ENCODE results near the gene PODXL.

Gene PODXL

GRCh38 chr7:131504157-131504899 lies 52.1 kb downstream of the PODXL start:
- H3K4me2 ChIP-seq (ENCODE audit: insufficient read depth, low read length, poor library complexity, severe bottlenecking), result no peak overlapping the region
- no CpG with 5 or more reads among the region's 14 CpGs for WGBS, 2 donors (ENCODE audit: extremely low coverage in 2 of 2, insufficient read length in 2 of 2, insufficient replicate concordance in 1 of 2)
- H3K4ac ChIP-seq (ENCODE audit: low read length), result no peak overlapping the region
- H4K91ac ChIP-seq (ENCODE audit: low read depth, low read length, poor library complexity), result no peak overlapping the region
- H3K4me1 ChIP-seq (ENCODE audit: control insufficient read depth in 2 of 2, insufficient read depth in 1 of 2, low read depth in 1 of 2, low read length in 2 of 2), result peaks cover 4 to 10% of the 10 kb centered on the region in 2 donors
- H2BK120ac ChIP-seq (ENCODE audit: low read depth, low read length), result no peak overlapping the region
- H3K36me3 ChIP-seq (replicated peaks in 1 of 2; ENCODE audit: control insufficient read depth in 2 of 2, insufficient read depth in 2 of 2, low read length in 2 of 2), result peaks cover 27 to 96% of the 10 kb centered on the region in 2 donors
- no peak overlapping the region for H2BK5ac ChIP-seq (ENCODE audit: low read length)
- no peak overlapping the region for H3K4me3 ChIP-seq (ENCODE audit: low read length in 2 of 2)
- no peak overlapping the region for H3K9ac ChIP-seq (ENCODE audit: low read depth, low read length, poor library complexity)
- H3K27me3 ChIP-seq (ENCODE audit: control insufficient read depth in 3 of 3, insufficient read depth in 3 of 3, low read depth in 1 of 3, low read length in 3 of 3), result no peaks in the 10 kb centered on the region
- no peaks in the 10 kb centered on the region for H3K9me3 ChIP-seq (replicated peaks in 1 of 2; ENCODE audit: control insufficient read depth in 2 of 2, insufficient read depth in 1 of 2, low read depth in 1 of 2, low read length in 2 of 2)
- H3K18ac ChIP-seq (ENCODE audit: low read length), result no peak overlapping the region
- no peak overlapping the region for H2BK15ac ChIP-seq (ENCODE audit: low read length)
- H3K23ac ChIP-seq (ENCODE audit: low read depth, low read length, poor library complexity), result no peak overlapping the region
- no peak overlapping the region for H2AK5ac ChIP-seq (ENCODE audit: low read depth, low read length)
- H2BK12ac ChIP-seq (ENCODE audit: low read length), result no peak overlapping the region
- H2AFZ ChIP-seq (ENCODE audit: low read length), result no peak overlapping the region
- no peak overlapping the region for H3K27ac ChIP-seq (replicated peaks; ENCODE audit: low read length)
- DNase-seq (ENCODE audit: low spot score), result no peak
- no peak overlapping the region for H3K14ac ChIP-seq (ENCODE audit: low read length)
- no peak overlapping the region for H4K8ac ChIP-seq (ENCODE audit: low read depth, low read length)
- no peaks in the 10 kb centered on the region for H3K79me1 ChIP-seq (ENCODE audit: low read depth, low read length)

- H3K9ac ChIP-seq (ENCODE audit: low read depth, low read length, poor library complexity), result no peak overlapping the region
- no peak overlapping the region for H3K4me3 ChIP-seq (ENCODE audit: low read length in 2 of 2)
- no peak overlapping the region for H3K23ac ChIP-seq (ENCODE audit: low read depth, low read length, poor library complexity)
- no peak overlapping the region for H3K14ac ChIP-seq (ENCODE audit: low read length)
- H2BK120ac ChIP-seq (ENCODE audit: low read depth, low read length), result no peak overlapping the region
- no peak overlapping the region for H3K27ac ChIP-seq (replicated peaks; ENCODE audit: low read length)
- H3K4me2 ChIP-seq (ENCODE audit: insufficient read depth, low read length, poor library complexity, severe bottlenecking), result no peak overlapping the region
- no peak overlapping the region for H3K18ac ChIP-seq (ENCODE audit: low read length)
- H2BK15ac ChIP-seq (ENCODE audit: low read length), result no peak overlapping the region
- H2AK5ac ChIP-seq (ENCODE audit: low read depth, low read length), result no peak overlapping the region
- no peak overlapping the region for H2BK5ac ChIP-seq (ENCODE audit: low read length)
- peaks cover 4 to 10% of the 10 kb centered on the region in 2 donors for H3K4me1 ChIP-seq (ENCODE audit: control insufficient read depth in 2 of 2, insufficient read depth in 1 of 2, low read depth in 1 of 2, low read length in 2 of 2)
- H4K8ac ChIP-seq (ENCODE audit: low read depth, low read length), result no peak overlapping the region
- peaks cover 23 to 96% of the 10 kb centered on the region in 2 donors for H3K36me3 ChIP-seq (replicated peaks in 1 of 2; ENCODE audit: control insufficient read depth in 2 of 2, insufficient read depth in 2 of 2, low read length in 2 of 2)
- no peak overlapping the region for H2AFZ ChIP-seq (ENCODE audit: low read length)
- H3K79me1 ChIP-seq (ENCODE audit: low read depth, low read length), result no peaks in the 10 kb centered on the region
- H4K91ac ChIP-seq (ENCODE audit: low read depth, low read length, poor library complexity), result no peak overlapping the region
- WGBS, 2 donors (ENCODE audit: extremely low coverage in 2 of 2, insufficient read length in 2 of 2, insufficient replicate concordance in 1 of 2), result no CpG with 5 or more reads among the region's 6 CpGs
- no peak overlapping the region for H2BK12ac ChIP-seq (ENCODE audit: low read length)
- no peak for DNase-seq (ENCODE audit: low spot score)
- no peaks in the 10 kb centered on the region for H3K27me3 ChIP-seq (ENCODE audit: control insufficient read depth in 3 of 3, insufficient read depth in 3 of 3, low read depth in 1 of 3, low read length in 3 of 3)
- no peaks in the 10 kb centered on the region for H3K9me3 ChIP-seq (replicated peaks in 1 of 2; ENCODE audit: control insufficient read depth in 2 of 2, insufficient read depth in 1 of 2, low read depth in 1 of 2, low read length in 2 of 2)
- H3K4ac ChIP-seq (ENCODE audit: low read length), result no peak overlapping the region
These were observed 52.8 kb downstream of the PODXL start for GRCh38 chr7:131503639-131504038.

DNA sequence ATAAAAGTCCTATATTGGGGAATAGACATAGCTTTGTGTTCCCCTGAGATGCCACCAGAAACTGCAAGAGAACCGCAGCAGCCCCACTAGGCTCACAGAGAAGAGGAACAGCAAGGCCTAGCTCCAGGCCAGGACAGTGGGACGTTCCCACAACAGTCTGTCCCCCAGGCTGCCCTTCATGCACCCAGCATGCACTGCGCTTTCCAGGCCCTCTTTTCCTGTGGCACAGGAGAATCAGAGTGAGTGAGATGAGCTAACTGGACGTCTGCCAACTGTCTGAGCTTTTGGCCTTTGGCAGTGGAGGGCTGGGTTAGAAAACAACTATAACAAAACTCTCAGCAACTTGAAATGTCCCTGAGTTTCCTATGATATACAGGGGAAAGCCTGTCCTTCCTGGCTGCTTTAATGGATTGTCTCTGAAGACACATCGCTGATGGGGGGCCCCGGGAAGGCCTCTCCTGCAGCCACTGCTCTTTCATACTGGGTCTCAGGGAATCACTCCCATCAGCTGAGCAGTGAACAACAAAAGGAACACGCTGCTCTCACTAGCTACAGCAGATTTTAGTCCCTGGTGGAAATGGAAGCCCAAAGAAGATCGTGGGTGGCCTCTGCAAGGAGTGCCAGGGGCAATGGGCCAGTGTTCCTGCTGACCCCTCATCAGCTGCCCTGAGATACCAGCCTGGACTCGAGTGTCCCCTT lies 53.5 kb downstream of the PODXL start:
- H2BK12ac ChIP-seq (ENCODE audit: low read length), result no peak overlapping the region
- no peaks in the 10 kb centered on the region for H3K79me1 ChIP-seq (ENCODE audit: low read depth, low read length)
- no peak overlapping the region for H4K8ac ChIP-seq (ENCODE audit: low read depth, low read length)
- no peak overlapping the region for H3K4ac ChIP-seq (ENCODE audit: low read length)
- no peak overlapping the region for H3K4me2 ChIP-seq (ENCODE audit: insufficient read depth, low read length, poor library complexity, severe bottlenecking)
- H2BK15ac ChIP-seq (ENCODE audit: low read length), result no peak overlapping the region
- H3K27me3 ChIP-seq (ENCODE audit: control insufficient read depth in 3 of 3, insufficient read depth in 3 of 3, low read depth in 1 of 3, low read length in 3 of 3), result no peaks in the 10 kb centered on the region
- H4K91ac ChIP-seq (ENCODE audit: low read depth, low read length, poor library complexity), result no peak overlapping the region
- DNase-seq (ENCODE audit: low spot score), result no peak
- no peak overlapping the region for H2BK120ac ChIP-seq (ENCODE audit: low read depth, low read length)
- no peak overlapping the region for H2BK5ac ChIP-seq (ENCODE audit: low read length)
- no peak overlapping the region for H3K14ac ChIP-seq (ENCODE audit: low read length)
- no peak overlapping the region for H3K9ac ChIP-seq (ENCODE audit: low read depth, low read length, poor library complexity)
- H3K9me3 ChIP-seq (replicated peaks in 1 of 2; ENCODE audit: control insufficient read depth in 2 of 2, insufficient read depth in 1 of 2, low read depth in 1 of 2, low read length in 2 of 2), result no peaks in the 10 kb centered on the region
- no peak overlapping the region for H3K18ac ChIP-seq (ENCODE audit: low read length)
- H3K4me3 ChIP-seq (ENCODE audit: low read length in 2 of 2), result no peak overlapping the region
- WGBS, 2 donors (ENCODE audit: extremely low coverage in 2 of 2, insufficient read length in 2 of 2, insufficient replicate concordance in 1 of 2), result no CpG with 5 or more reads among the region's 9 CpGs
- peaks cover 4 to 8% of the 10 kb centered on the region in 2 donors for H3K4me1 ChIP-seq (ENCODE audit: control insufficient read depth in 2 of 2, insufficient read depth in 1 of 2, low read depth in 1 of 2, low read length in 2 of 2)
- H3K23ac ChIP-seq (ENCODE audit: low read depth, low read length, poor library complexity), result no peak overlapping the region
- H2AFZ ChIP-seq (ENCODE audit: low read length), result no peak overlapping the region
- H3K36me3 ChIP-seq (replicated peaks in 1 of 2; ENCODE audit: control insufficient read depth in 2 of 2, insufficient read depth in 2 of 2, low read length in 2 of 2), result peaks cover 21 to 97% of the 10 kb centered on the region in 2 donors
- H2AK5ac ChIP-seq (ENCODE audit: low read depth, low read length), result no peak overlapping the region
- H3K27ac ChIP-seq (replicated peaks; ENCODE audit: low read length), result peak overlapping the region; percentile 5

GRCh38 chr7:131501930-131502685 lies 54.3 kb downstream of the PODXL start:
- H3K14ac ChIP-seq (ENCODE audit: low read length), result no peak overlapping the region
- H4K8ac ChIP-seq (ENCODE audit: low read depth, low read length), result no peak overlapping the region
- peaks cover 4 to 8% of the 10 kb centered on the region in 2 donors for H3K4me1 ChIP-seq (ENCODE audit: control insufficient read depth in 2 of 2, insufficient read depth in 1 of 2, low read depth in 1 of 2, low read length in 2 of 2)
- H3K79me1 ChIP-seq (ENCODE audit: low read depth, low read length), result no peaks in the 10 kb centered on the region
- no peak overlapping the region for H3K27ac ChIP-seq (replicated peaks; ENCODE audit: low read length)
- no peak overlapping the region for H4K91ac ChIP-seq (ENCODE audit: low read depth, low read length, poor library complexity)
- no peak overlapping the region for H3K4me3 ChIP-seq (ENCODE audit: low read length in 2 of 2)
- H2BK120ac ChIP-seq (ENCODE audit: low read depth, low read length), result no peak overlapping the region
- H2BK5ac ChIP-seq (ENCODE audit: low read length), result no peak overlapping the region
- no peaks in the 10 kb centered on the region for H3K9me3 ChIP-seq (replicated peaks in 1 of 2; ENCODE audit: control insufficient read depth in 2 of 2, insufficient read depth in 1 of 2, low read depth in 1 of 2, low read length in 2 of 2)
- H2AFZ ChIP-seq (ENCODE audit: low read length), result no peak overlapping the region
- H3K23ac ChIP-seq (ENCODE audit: low read depth, low read length, poor library complexity), result no peak overlapping the region
- no peak overlapping the region for H2BK12ac ChIP-seq (ENCODE audit: low read length)
- H3K4me2 ChIP-seq (ENCODE audit: insufficient read depth, low read length, poor library complexity, severe bottlenecking), result no peak overlapping the region
- H3K4ac ChIP-seq (ENCODE audit: low read length), result no peak overlapping the region
- H3K9ac ChIP-seq (ENCODE audit: low read depth, low read length, poor library complexity), result no peak overlapping the region
- H3K36me3 ChIP-seq (replicated peaks in 1 of 2; ENCODE audit: control insufficient read depth in 2 of 2, insufficient read depth in 2 of 2, low read length in 2 of 2), result peaks cover 19 to 99% of the 10 kb centered on the region in 2 donors
- DNase-seq (ENCODE audit: low spot score), result no peak
- H2AK5ac ChIP-seq (ENCODE audit: low read depth, low read length), result no peak overlapping the region
- no peaks in the 10 kb centered on the region for H3K27me3 ChIP-seq (ENCODE audit: control insufficient read depth in 3 of 3, insufficient read depth in 3 of 3, low read depth in 1 of 3, low read length in 3 of 3)
- no peak overlapping the region for H3K18ac ChIP-seq (ENCODE audit: low read length)
- no peak overlapping the region for H2BK15ac ChIP-seq (ENCODE audit: low read length)
- no CpG with 5 or more reads among the region's 14 CpGs for WGBS, 2 donors (ENCODE audit: extremely low coverage in 2 of 2, insufficient read length in 2 of 2, insufficient replicate concordance in 1 of 2)

Measured in neuronal stem cell (in vitro differentiated cells).